ENCODE results near the gene MT1G.

GRCh38 chr16:56658327-56658875, 9.5 kb downstream of the MT1G start:
- TF ChIP-seq EP300 (IDR thresholded peaks at IDR 0.05; ENCODE audit: low read depth): no peak
- TF ChIP-seq CTCF (IDR thresholded peaks at IDR 0.05): no peak
